Smooth muscle cell (in vitro differentiated cells): ENCODE results near the gene TRAPPC14. TPM values are rescaled to one million over a fixed set of nuclear protein-coding genes. Genes with fewer than 3 reads are reported as not detected.

ENCODE experiments used
- DNase-seq: peaks from one replicate; lab custom pipeline; 2025; ENCODE audit not compliant: unreplicated experiment; lab: John Stamatoyannopoulos, UW
- H2AFZ ChIP-seq: fragments of 200-600 bp; sonication (generic); 2 replicates; pipeline ENCODE4 v1.6.0; 2016; ENCODE audit warnings: antibody characterized with exemption, low read depth, mild to moderate bottlenecking
- H3F3A ChIP-seq: fragments of 200-600 bp; sonication (generic); 2 replicates; pipeline ENCODE4 v1.6.0; 2017; ENCODE audit warnings: antibody characterized with exemption, low read depth
- H3K27ac ChIP-seq: fragments of 200-600 bp; sonication (generic); 2 replicates; pipeline ENCODE4 v1.5.1; 2016; ENCODE audit warnings: low read depth, mild to moderate bottlenecking
- H3K27me3 ChIP-seq: fragments of 200-600 bp; sonication (generic); 2 replicates; pipeline ENCODE4 v1.6.1; 2016; ENCODE audit warnings: low read depth, mild to moderate bottlenecking
- H3K36me3 ChIP-seq: fragments of 200-600 bp; sonication (generic); 2 replicates; pipeline ENCODE4 v1.5.1; 2016; ENCODE audit warnings: low read depth
- H3K4me1 ChIP-seq: fragments of 200-600 bp; sonication (generic); 2 replicates; pipeline ENCODE4 v1.5.1; 2016; ENCODE audit warnings: low read depth
- H3K4me2 ChIP-seq: fragments of 200-600 bp; sonication (generic); 2 replicates; pipeline ENCODE4 v1.6.0; 2016; ENCODE audit warnings: mild to moderate bottlenecking
- H3K4me3 ChIP-seq: fragments of 200-600 bp; sonication (generic); 2 replicates; pipeline ENCODE4 v1.5.1; 2016; ENCODE audit warnings: mild to moderate bottlenecking
- H3K79me2 ChIP-seq: fragments of 200-600 bp; sonication (generic); 2 replicates; pipeline ENCODE4 v1.6.0; 2016; ENCODE audit warnings: low read depth, mild to moderate bottlenecking
- H3K9ac ChIP-seq: fragments of 200-600 bp; sonication (generic); 2 replicates; pipeline ENCODE4 v1.6.0; 2016; ENCODE audit warnings: low read depth
- H3K9me3 ChIP-seq: fragments of 200-600 bp; sonication (generic); replicated peaks from 2 replicates; pipeline ENCODE4 v1.5.1; 2016; ENCODE audit warnings: low read depth
- H4K20me1 ChIP-seq: fragments of 200-600 bp; sonication (generic); 2 replicates; pipeline ENCODE4 v1.6.0; 2016; ENCODE audit warnings: low read depth
- WGBS: methylation state at CpG from one replicate; pipeline ENCODE4 v1.1.7; 2016; ENCODE audit warnings: low lambda C conversion rate; 5-methylcytosine and 5-hydroxymethylcytosine counted together
- polyA plus RNA-seq: library from polyadenylated mRNA; unstranded; fragments of >200 nt; fragmentation: Nextera tagmentation; extraction: Ambion mirVana; gene quantifications from 2 replicates; pipeline ENCODE4 v1.2.1, GENCODE V29; 2016
- total RNA-seq: library from RNA; depleted of rRNA; stranded (reverse); fragments of >200 nt; gene quantifications from 2 replicates; pipeline ENCODE4 v1.2.3, GENCODE V29; 2014
- TF ChIP-seq, protein P1 (sequence below): fragments of 200-600 bp; sonication (generic); IDR thresholded peaks from 2 replicates; pipeline ENCODE4 v1.5.1; 2017; ENCODE audit warnings: borderline replicate concordance, mild to moderate bottlenecking, antibody characterized with exemption; ENCODE audit not compliant: insufficient read depth, poor library complexity, severe bottlenecking

TRAPPC14 gene
- total and polyA plus RNA-seq, 2 experiments from 2014 or later, result 5.4 to 7.0 TPM

- H3K36me3 ChIP-seq, result no peaks in the 10 kb centered on the region
- H3K4me3 ChIP-seq, result peak within 1 kb of the TSS; percentile 96
- WGBS, result under 1% methylated on average over 49 of the region's 49 CpGs
- no peaks in the 10 kb centered on the region for H4K20me1 ChIP-seq
- peak within 1 kb of the TSS; percentile 92 for H3K27ac ChIP-seq
- H3K9ac ChIP-seq, result peak within 1 kb of the TSS; percentile 94
- peak; percentile 80 for DNase-seq
- peak within 1 kb of the TSS; percentile 96 for H3K4me2 ChIP-seq
- no peaks in the 10 kb centered on the region for H3K27me3 ChIP-seq
- peak within 1 kb of the TSS; percentile 93 for H2AFZ ChIP-seq
- H3K4me1 ChIP-seq, result peaks cover 10% of the 10 kb centered on the region
- TF ChIP-seq, protein P1, sequence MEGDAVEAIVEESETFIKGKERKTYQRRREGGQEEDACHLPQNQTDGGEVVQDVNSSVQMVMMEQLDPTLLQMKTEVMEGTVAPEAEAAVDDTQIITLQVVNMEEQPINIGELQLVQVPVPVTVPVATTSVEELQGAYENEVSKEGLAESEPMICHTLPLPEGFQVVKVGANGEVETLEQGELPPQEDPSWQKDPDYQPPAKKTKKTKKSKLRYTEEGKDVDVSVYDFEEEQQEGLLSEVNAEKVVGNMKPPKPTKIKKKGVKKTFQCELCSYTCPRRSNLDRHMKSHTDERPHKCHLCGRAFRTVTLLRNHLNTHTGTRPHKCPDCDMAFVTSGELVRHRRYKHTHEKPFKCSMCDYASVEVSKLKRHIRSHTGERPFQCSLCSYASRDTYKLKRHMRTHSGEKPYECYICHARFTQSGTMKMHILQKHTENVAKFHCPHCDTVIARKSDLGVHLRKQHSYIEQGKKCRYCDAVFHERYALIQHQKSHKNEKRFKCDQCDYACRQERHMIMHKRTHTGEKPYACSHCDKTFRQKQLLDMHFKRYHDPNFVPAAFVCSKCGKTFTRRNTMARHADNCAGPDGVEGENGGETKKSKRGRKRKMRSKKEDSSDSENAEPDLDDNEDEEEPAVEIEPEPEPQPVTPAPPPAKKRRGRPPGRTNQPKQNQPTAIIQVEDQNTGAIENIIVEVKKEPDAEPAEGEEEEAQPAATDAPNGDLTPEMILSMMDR, result no peak
- H3F3A ChIP-seq, result peaks cover 3% of the 10 kb centered on the region
- no peaks in the 10 kb centered on the region for H3K9me3 ChIP-seq
- H3K79me2 ChIP-seq, result peaks cover 18% of the 10 kb centered on the region
These were observed 39.2 kb downstream of the TRAPPC14 start, which contains the start of the genes CNPY4 and TAF6 for GRCh38 chr7:100119072-100119969. CNPY4 (plus strand) TSS chr7:100119634; CDS start chr7:100119745, 111 bp downstream. TAF6 (minus strand) TSS chr7:100119358; CDS start chr7:100114209, 5,149 bp downstream.

DNA sequence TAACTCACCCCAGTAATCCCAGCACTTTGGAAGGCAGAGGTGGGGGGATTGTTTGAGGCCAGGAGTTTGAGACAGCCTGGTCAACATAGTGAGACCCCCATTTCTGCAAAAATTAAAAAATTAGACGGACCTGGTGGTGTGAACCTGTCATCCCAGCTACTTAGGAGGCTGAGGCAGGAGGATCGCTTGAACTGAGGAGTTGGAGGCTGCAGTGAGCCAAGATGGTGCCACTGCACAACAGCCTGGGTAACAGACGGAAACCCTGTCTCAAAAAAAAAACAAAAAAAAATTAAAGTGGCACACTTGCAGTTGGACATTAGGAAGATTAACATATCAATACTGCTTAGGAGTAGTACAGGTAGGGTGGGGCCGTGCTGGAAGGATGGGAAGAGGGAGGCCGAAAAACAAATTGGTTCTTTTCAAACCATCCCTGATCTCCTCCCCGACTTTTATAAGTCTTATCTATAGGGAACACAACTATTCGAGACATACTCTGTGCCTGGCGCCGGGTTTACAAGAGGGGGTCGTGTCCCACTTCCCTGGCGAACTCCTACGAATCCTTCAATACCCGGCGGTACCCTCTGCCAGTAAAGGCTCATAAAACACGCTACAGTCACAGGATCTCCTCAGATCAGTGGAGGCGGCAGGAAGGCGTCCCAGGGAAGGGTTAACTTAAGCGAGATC, 40.0 kb downstream of the TRAPPC14 start:
- Histone ChIP-seq H3K9ac (peak overlapping the region; percentile 94), H3K27ac (peak overlapping the region; percentile 92), H3K36me3 (no peaks in the 10 kb centered on the region), H2AFZ (peak overlapping the region; percentile 93), H3K4me2 (peak overlapping the region; percentile 96), H3K4me1 (peaks cover 10% of the 10 kb centered on the region), H3F3A (peaks cover 3% of the 10 kb centered on the region), H4K20me1 (no peaks in the 10 kb centered on the region), H3K27me3 (no peaks in the 10 kb centered on the region), H3K4me3 (peak overlapping the region; percentile 96), H3K79me2 (peaks cover 18% of the 10 kb centered on the region), H3K9me3 (no peaks in the 10 kb centered on the region)
- WGBS, result 21% methylated on average over 18 of the region's 18 CpGs
- DNase-seq, result no peak
- TF ChIP-seq, protein P1, result no peak

GRCh38 chr7:100115026-100115425, 43.5 kb downstream of the TRAPPC14 start:
- no peak overlapping the region for H3K9ac ChIP-seq
- no peaks in the 10 kb centered on the region for H3K9me3 ChIP-seq
- 94% methylated on average over 7 of the region's 7 CpGs for WGBS
- TF ChIP-seq, protein P1, result no peak
- no peak for DNase-seq
- peaks cover 3% of the 10 kb centered on the region for H3K36me3 ChIP-seq
- no peak overlapping the region for H3K4me2 ChIP-seq
- no peaks in the 10 kb centered on the region for H3F3A ChIP-seq
- H3K4me3 ChIP-seq, result no peak overlapping the region
- H3K79me2 ChIP-seq, result peaks cover 8% of the 10 kb centered on the region
- H3K27ac ChIP-seq, result no peak overlapping the region
- no peak overlapping the region for H2AFZ ChIP-seq
- peaks cover 6% of the 10 kb centered on the region for H3K4me1 ChIP-seq
- H4K20me1 ChIP-seq, result no peaks in the 10 kb centered on the region
- no peaks in the 10 kb centered on the region for H3K27me3 ChIP-seq
